Loucy (cell line): ENCODE data around the gene PTPRA.

Experiments
- CTCF ChIP-seq: fragments of 200-600 bp; sonication (generic); conservative IDR thresholded peaks from 2 replicates; pipeline ENCODE4 v1.5.1; 2014; ENCODE audit warnings: mild to moderate bottlenecking, antibody characterized with exemption, low read length
- EZH2phosphoT487 ChIP-seq: fragments of 200-600 bp; IDR thresholded peaks from 2 replicates; pipeline ENCODE4 v1.6.1; 2018; ENCODE audit warnings: antibody characterized with exemption, mild to moderate bottlenecking, moderate library complexity, borderline replicate concordance

- no peak for TF ChIP-seq CTCF
- TF ChIP-seq EZH2phosphoT487, result no peak
These were observed 94.6 kb downstream of the PTPRA start for GRCh38 chr20:2967841-2968240.
